ENCODE data around the gene CTAG1B. TPM values are rescaled to one million over a fixed set of nuclear protein-coding genes. Genes with fewer than 3 reads are reported as not detected.
"Not testable (repeated sequence)": the region's sequence is repeated elsewhere in the genome, so short reads cannot be mapped to it uniquely, and the experiment has no call there.

CTAG1B gene
- total and polyA plus RNA-seq, 5 experiments from 2014 or later: not detected

GRCh38 chrX:154593201-154593600 is 25.9 kb downstream of the CTAG1B start:
- Mint-ChIP-seq H3K9me3 (peaks cover 0 to 7% (median 0%) of the 10 kb centered on the region in 9 donors), H3K27ac (no peak overlapping the region), H3K4me3 (no peak overlapping the region), H3K27me3 (no peaks in the 10 kb centered on the region), H3K4me1 (peaks cover 4 to 11% (median 8%) of the 10 kb centered on the region in 4 donors), H3K36me3 (no peaks in the 10 kb centered on the region)
- POLR2A ChIA-PET: no interaction called here
- DNase-seq (no peak), ATAC-seq (no peak)

- no peaks in the 10 kb centered on the region for H3K27me3 Mint-ChIP-seq
- DNase-seq (no peak), ATAC-seq (no peak)
- H3K4me1 Mint-ChIP-seq: peaks cover 4 to 11% (median 8%) of the 10 kb centered on the region in 4 donors
- no peak overlapping the region for H3K27ac Mint-ChIP-seq
- H3K4me3 Mint-ChIP-seq: peak overlapping the region in 1 of 10 donors; percentile 5
- peaks cover 0 to 7% (median 0%) of the 10 kb centered on the region in 9 donors for H3K9me3 Mint-ChIP-seq
- POLR2A ChIA-PET: no interaction called here
- no peaks in the 10 kb centered on the region for H3K36me3 Mint-ChIP-seq
Observed at GRCh38 chrX:154592505-154592904, 26.6 kb downstream of the CTAG1B start.

- H3K27ac Mint-ChIP-seq, H3K4me3 Mint-ChIP-seq, H3K9me3 Mint-ChIP-seq, ATAC-seq, POLR2A ChIA-PET, DNase-seq, H3K4me1 Mint-ChIP-seq, H3K36me3 Mint-ChIP-seq, H3K27me3 Mint-ChIP-seq: not testable (repeated sequence)
Observed at GRCh38 chrX:154590415-154590814, 28.7 kb downstream of the CTAG1B start.

GRCh38 chrX:154584585-154585183 is 34.4 kb downstream of the CTAG1B start, which contains the start of gene CTAG1A:
CTAG1A (plus strand) TSS chrX:154585133; CDS start chrX:154585207, 74 bp downstream.
- H3K27ac Mint-ChIP-seq, H3K27me3 Mint-ChIP-seq, H3K9me3 Mint-ChIP-seq, H3K36me3 Mint-ChIP-seq, H3K4me1 Mint-ChIP-seq, ATAC-seq, POLR2A ChIA-PET, H3K4me3 Mint-ChIP-seq, DNase-seq: not testable (repeated sequence)

- H3K27me3 Mint-ChIP-seq, H3K9me3 Mint-ChIP-seq, H3K4me3 Mint-ChIP-seq, DNase-seq, H3K27ac Mint-ChIP-seq, H3K36me3 Mint-ChIP-seq, POLR2A ChIA-PET, H3K4me1 Mint-ChIP-seq, ATAC-seq: not testable (repeated sequence)
Observed at GRCh38 chrX:154582994-154583393, 36.1 kb downstream of the CTAG1B start.

- POLR2A ChIA-PET, H3K27me3 Mint-ChIP-seq, H3K4me1 Mint-ChIP-seq, H3K36me3 Mint-ChIP-seq, H3K4me3 Mint-ChIP-seq, DNase-seq, H3K9me3 Mint-ChIP-seq, H3K27ac Mint-ChIP-seq: not testable (repeated sequence)
- ATAC-seq: peak in 1 of 2 donors; percentile 64
Observed at GRCh38 chrX:154575076-154575475, 44.0 kb downstream of the CTAG1B start.

- H3K4me1 Mint-ChIP-seq, POLR2A ChIA-PET, DNase-seq, H3K36me3 Mint-ChIP-seq, H3K4me3 Mint-ChIP-seq, H3K9me3 Mint-ChIP-seq, H3K27ac Mint-ChIP-seq, H3K27me3 Mint-ChIP-seq: not testable (repeated sequence)
- ATAC-seq: peak; percentile 74 to 85
Observed at GRCh38 chrX:154573061-154573460, 46.0 kb downstream of the CTAG1B start.

GRCh38 chrX:154570361-154570760 is 48.7 kb downstream of the CTAG1B start:
- H3K36me3 Mint-ChIP-seq, H3K4me1 Mint-ChIP-seq, H3K4me3 Mint-ChIP-seq, H3K27me3 Mint-ChIP-seq, DNase-seq, POLR2A ChIA-PET, H3K9me3 Mint-ChIP-seq, H3K27ac Mint-ChIP-seq, ATAC-seq: not testable (repeated sequence)

Other genes starting within 250 kb of the CTAG1B start
- 100 to 1,000 TPM; 613 to 633 TPM for gene FLNA, start 244.6 kb downstream of the CTAG1B start, total RNA-seq
- 100 to 1,000 TPM; 156 to 341 (median 169) TPM for gene FLNA, start 244.6 kb downstream of the CTAG1B start, polyA plus RNA-seq
- 10 to 100 TPM; 90.4 to 95.4 TPM for gene EMD, start 240.0 kb downstream of the CTAG1B start, total RNA-seq
- 10 to 100 TPM; 35.5 to 37.1 (median 35.7) TPM for gene EMD, start 240.0 kb downstream of the CTAG1B start, polyA plus RNA-seq
- gene RPL10, start 220.9 kb downstream of the CTAG1B start, total RNA-seq: 1,000 to 10,000 TPM; 4,733 to 4,862 TPM
- 1,000 to 10,000 TPM; 5,585 to 7,081 (median 6,663) TPM for gene RPL10, start 220.9 kb downstream of the CTAG1B start, polyA plus RNA-seq
- gene DNASE1L1, start 210.0 kb downstream of the CTAG1B start, total RNA-seq: 10 to 100 TPM; 16.6 to 19.9 TPM
- gene DNASE1L1, start 210.0 kb downstream of the CTAG1B start, polyA plus RNA-seq: 10 to 100 TPM; 12.7 to 15.3 (median 12.8) TPM
- gene TAFAZZIN, start 207.7 kb downstream of the CTAG1B start, total RNA-seq: 100 to 1,000 TPM; 111 to 112 TPM
- gene TAFAZZIN, start 207.7 kb downstream of the CTAG1B start, polyA plus RNA-seq: 10 to 100 TPM; 29.3 to 39.8 (median 37.8) TPM
- gene ATP6AP1, start 190.6 kb downstream of the CTAG1B start, total RNA-seq: 10 to 100 TPM; 51.9 to 52.5 TPM
- gene ATP6AP1, start 190.6 kb downstream of the CTAG1B start, polyA plus RNA-seq: 100 to 1,000 TPM in 1 of 3 donors, 10 to 100 TPM in 2; 84.7 to 111 (median 90.2) TPM
- gene GDI1, start 182.1 kb downstream of the CTAG1B start, total RNA-seq: 100 to 1,000 TPM; 169 to 185 TPM
- gene GDI1, start 182.1 kb downstream of the CTAG1B start, polyA plus RNA-seq: 10 to 100 TPM; 18.3 to 32.1 (median 21.0) TPM
- 10 to 100 TPM; 49.2 TPM for gene FAM50A, start 175.1 kb downstream of the CTAG1B start, total RNA-seq
- gene FAM50A, start 175.1 kb downstream of the CTAG1B start, polyA plus RNA-seq: 10 to 100 TPM; 25.1 to 45.6 (median 40.4) TPM
- gene PLXNA3, start 161.0 kb downstream of the CTAG1B start, total RNA-seq: 10 to 100 TPM; 49.5 to 50.4 TPM
- under 1 TPM; 0.27 to 0.67 (median 0.36) TPM for gene PLXNA3, start 161.0 kb downstream of the CTAG1B start, polyA plus RNA-seq
- gene LAGE3, start 140.0 kb downstream of the CTAG1B start, total RNA-seq: 10 to 100 TPM; 18.6 to 23.3 TPM
- 10 to 100 TPM; 62.6 to 81.8 (median 72.7) TPM for gene LAGE3, start 140.0 kb downstream of the CTAG1B start, polyA plus RNA-seq
- 10 to 100 TPM; 29.0 to 30.9 TPM for gene UBL4A, start 132.7 kb downstream of the CTAG1B start, total RNA-seq
- 10 to 100 TPM; 31.1 to 51.7 (median 37.9) TPM for gene UBL4A, start 132.7 kb downstream of the CTAG1B start, polyA plus RNA-seq
- gene SLC10A3, start 128.7 kb downstream of the CTAG1B start, total RNA-seq: 10 to 100 TPM; 18.2 to 20.9 TPM
- 10 to 100 TPM; 30.5 to 42.3 (median 35.9) TPM for gene SLC10A3, start 128.7 kb downstream of the CTAG1B start, polyA plus RNA-seq
- gene FAM3A, start 103.0 kb downstream of the CTAG1B start, total RNA-seq: 10 to 100 TPM; 66.0 to 69.4 TPM
- 10 to 100 TPM; 24.3 to 33.3 (median 26.0) TPM for gene FAM3A, start 103.0 kb downstream of the CTAG1B start, polyA plus RNA-seq
- 10 to 100 TPM; 58.1 to 59.4 TPM for gene G6PD, start 72.4 kb downstream of the CTAG1B start, total RNA-seq
- 1 to 10 TPM; 6.9 to 7.9 (median 7.1) TPM for gene G6PD, start 72.4 kb downstream of the CTAG1B start, polyA plus RNA-seq
- 10 to 100 TPM; 45.0 to 48.2 TPM for gene IKBKG, start 71.7 kb downstream of the CTAG1B start, total RNA-seq
- 10 to 100 TPM; 18.4 to 24.2 (median 19.4) TPM for gene IKBKG, start 71.7 kb downstream of the CTAG1B start, polyA plus RNA-seq
- gene CTAG1A, start 34.1 kb downstream of the CTAG1B start, total RNA-seq: not detected
- gene CTAG1A, start 34.1 kb downstream of the CTAG1B start, polyA plus RNA-seq: not detected
- 10 to 100 TPM; 12.0 to 13.4 TPM for gene CTAG2, start 34.3 kb upstream of the CTAG1B start, total RNA-seq
- gene CTAG2, start 34.3 kb upstream of the CTAG1B start, polyA plus RNA-seq: not detected
- 1 to 10 TPM; 9.9 to 10.0 TPM for gene GAB3, start 131.8 kb upstream of the CTAG1B start, total RNA-seq
- gene GAB3, start 131.8 kb upstream of the CTAG1B start, polyA plus RNA-seq: 1 to 10 TPM in 2 of 3 donors, under 1 TPM in 1; 0.77 to 5.2 (median 1.2) TPM
- 10 to 100 TPM; 74.7 to 93.7 TPM for gene DKC1, start 143.6 kb upstream of the CTAG1B start, total RNA-seq
- gene DKC1, start 143.6 kb upstream of the CTAG1B start, polyA plus RNA-seq: 10 to 100 TPM; 38.6 to 56.5 (median 44.2) TPM
- 10 to 100 TPM; 17.1 to 18.4 TPM for gene MPP1, start 186.2 kb upstream of the CTAG1B start, total RNA-seq
- 10 to 100 TPM; 10.6 to 18.9 (median 17.3) TPM for gene MPP1, start 186.2 kb upstream of the CTAG1B start, polyA plus RNA-seq
- gene SMIM9, start 215.4 kb upstream of the CTAG1B start, total RNA-seq: not detected
- not detected for gene SMIM9, start 215.4 kb upstream of the CTAG1B start, polyA plus RNA-seq

Data from naive thymus-derived CD8-positive, alpha-beta T cell (primary cell).